Endothelial cell (in vitro differentiated cells): Measurements from ENCODE around the gene TARDBP. TPM values are rescaled to one million over a fixed set of nuclear protein-coding genes. Genes with fewer than 3 reads are reported as not detected.

Experiments
- DNase-seq: peaks from one replicate; pipeline ENCODE4 v3.0.0; 2021; ENCODE audit warnings: low spot score
- H3K27ac Mint-ChIP-seq: one replicate; pipeline ENCODE4 v1.8.0; 2021; ENCODE audit warnings: mixed read lengths, inconsistent platforms; ENCODE audit not compliant: unreplicated experiment
- H3K27me3 Mint-ChIP-seq: one replicate; pipeline ENCODE4 v1.8.0; 2021; ENCODE audit warnings: mild to moderate bottlenecking, moderate library complexity, mixed read lengths, inconsistent platforms; ENCODE audit not compliant: unreplicated experiment
- H3K36me3 Mint-ChIP-seq: one replicate; pipeline ENCODE4 v1.8.0; 2021; ENCODE audit warnings: mild to moderate bottlenecking, low read depth, mixed read lengths, inconsistent platforms; ENCODE audit not compliant: unreplicated experiment
- H3K4me1 Mint-ChIP-seq: one replicate; pipeline ENCODE4 v1.8.0; 2021; ENCODE audit warnings: mild to moderate bottlenecking, mixed read lengths, inconsistent platforms; ENCODE audit not compliant: unreplicated experiment
- H3K4me3 Mint-ChIP-seq: one replicate; pipeline ENCODE4 v1.8.0; 2021; ENCODE audit warnings: mild to moderate bottlenecking, mixed read lengths, inconsistent platforms; ENCODE audit not compliant: unreplicated experiment
- H3K9me3 Mint-ChIP-seq: one replicate; pipeline ENCODE4 v1.8.0; 2021; ENCODE audit warnings: mixed read lengths, inconsistent platforms; ENCODE audit not compliant: unreplicated experiment
- total RNA-seq: library from RNA; stranded (reverse); fragmentation: NEBNext Ultra II Directional; extraction: Animal tissue kit (Norgen Biotek cat#: 25700); gene quantifications from one replicate; pipeline ENCODE4 v1.2.1, GENCODE V29; 2021; ENCODE audit not compliant: unreplicated experiment
- TF ChIP-seq, protein P1 (sequence below): fragments of 200-600 bp; sonication (generic); IDR thresholded peaks from one replicate; pipeline ENCODE4 v1.5.0; 2021; ENCODE audit warnings: antibody characterized with exemption; ENCODE audit not compliant: unreplicated experiment

TARDBP gene
- total RNA-seq, 1 donor from 2014 or later: 161 TPM

DNA sequence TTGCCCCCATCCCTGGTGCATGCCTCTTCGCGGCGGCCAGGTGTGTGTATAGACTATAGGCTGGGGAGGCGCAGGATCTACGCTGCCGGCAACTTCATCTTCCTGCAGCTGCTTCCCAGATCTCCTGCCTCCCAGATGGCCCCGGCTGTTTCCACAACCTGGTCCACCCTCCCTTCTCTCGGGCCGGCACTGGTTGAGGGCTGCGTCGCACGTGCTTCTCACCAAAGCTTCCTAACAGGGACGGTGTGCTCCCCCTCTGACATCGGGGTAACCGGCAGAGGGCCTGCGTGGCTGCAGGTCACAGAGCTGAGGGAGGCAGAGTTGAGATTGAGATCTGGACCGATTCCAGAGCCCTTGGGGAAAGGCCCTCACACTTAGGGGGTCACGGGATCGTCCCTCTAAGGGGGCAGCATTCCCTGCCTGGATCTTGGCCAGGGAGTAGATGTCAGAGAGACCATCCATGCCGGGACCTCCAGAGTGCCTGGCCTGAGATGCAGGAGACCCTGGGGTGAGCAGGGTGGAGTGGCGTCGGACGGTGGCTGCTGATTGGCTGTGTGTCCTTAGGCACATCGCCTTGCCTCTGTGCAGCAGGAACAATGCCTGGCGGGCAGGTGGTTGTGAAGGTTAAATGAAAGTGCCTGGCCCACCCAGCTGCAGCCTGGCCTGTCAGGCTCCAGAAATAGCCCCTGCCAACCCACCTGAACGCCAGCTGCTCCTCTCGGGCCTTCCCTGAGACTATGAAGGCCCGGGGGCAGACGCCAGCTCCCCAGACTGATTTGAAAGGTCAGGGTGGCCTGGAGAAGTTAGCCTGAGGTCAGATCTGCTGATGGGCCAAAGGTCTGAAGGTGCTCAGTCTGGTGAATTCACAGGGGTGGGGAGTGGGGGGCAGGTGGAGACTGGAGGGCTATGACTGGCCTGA lies 40.6 kb downstream of the TARDBP start:
- peaks cover 3% of the 10 kb centered on the region for H3K36me3 Mint-ChIP-seq
- H3K27me3 Mint-ChIP-seq: peaks cover 2% of the 10 kb centered on the region
- H3K4me1 Mint-ChIP-seq: no peaks in the 10 kb centered on the region
- TF ChIP-seq, protein P1, sequence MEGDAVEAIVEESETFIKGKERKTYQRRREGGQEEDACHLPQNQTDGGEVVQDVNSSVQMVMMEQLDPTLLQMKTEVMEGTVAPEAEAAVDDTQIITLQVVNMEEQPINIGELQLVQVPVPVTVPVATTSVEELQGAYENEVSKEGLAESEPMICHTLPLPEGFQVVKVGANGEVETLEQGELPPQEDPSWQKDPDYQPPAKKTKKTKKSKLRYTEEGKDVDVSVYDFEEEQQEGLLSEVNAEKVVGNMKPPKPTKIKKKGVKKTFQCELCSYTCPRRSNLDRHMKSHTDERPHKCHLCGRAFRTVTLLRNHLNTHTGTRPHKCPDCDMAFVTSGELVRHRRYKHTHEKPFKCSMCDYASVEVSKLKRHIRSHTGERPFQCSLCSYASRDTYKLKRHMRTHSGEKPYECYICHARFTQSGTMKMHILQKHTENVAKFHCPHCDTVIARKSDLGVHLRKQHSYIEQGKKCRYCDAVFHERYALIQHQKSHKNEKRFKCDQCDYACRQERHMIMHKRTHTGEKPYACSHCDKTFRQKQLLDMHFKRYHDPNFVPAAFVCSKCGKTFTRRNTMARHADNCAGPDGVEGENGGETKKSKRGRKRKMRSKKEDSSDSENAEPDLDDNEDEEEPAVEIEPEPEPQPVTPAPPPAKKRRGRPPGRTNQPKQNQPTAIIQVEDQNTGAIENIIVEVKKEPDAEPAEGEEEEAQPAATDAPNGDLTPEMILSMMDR: no peak
- no peak overlapping the region for H3K27ac Mint-ChIP-seq
- no peak for DNase-seq
- no peak overlapping the region for H3K4me3 Mint-ChIP-seq
- H3K9me3 Mint-ChIP-seq: no peaks in the 10 kb centered on the region

DNA sequence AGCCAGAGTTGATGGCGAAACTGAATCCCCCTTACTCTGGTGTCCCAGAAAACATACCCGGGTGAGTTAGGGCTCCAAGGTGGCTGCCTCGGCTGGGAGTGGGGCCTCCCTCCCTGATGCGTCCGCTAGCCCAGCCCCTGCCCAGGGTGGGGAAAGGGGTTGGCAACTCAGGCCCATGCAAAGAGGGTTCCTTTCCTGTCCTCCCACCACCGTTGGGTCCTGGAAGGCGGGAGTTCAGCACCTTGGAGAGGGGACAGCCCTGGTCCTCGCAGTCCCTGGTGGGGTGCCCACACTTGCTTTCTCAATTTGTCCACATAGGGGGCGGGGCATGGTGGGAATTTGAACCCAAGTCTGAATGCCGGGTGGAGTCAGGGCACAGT lies 41.3 kb downstream of the TARDBP start:
- H3K9me3 Mint-ChIP-seq: no peaks in the 10 kb centered on the region
- no peaks in the 10 kb centered on the region for H3K4me1 Mint-ChIP-seq
- DNase-seq: peak; percentile 52
- peaks cover 3% of the 10 kb centered on the region for H3K36me3 Mint-ChIP-seq
- H3K27ac Mint-ChIP-seq: no peak overlapping the region
- no peak overlapping the region for H3K4me3 Mint-ChIP-seq
- TF ChIP-seq, protein P1: no peak
- peaks cover 2% of the 10 kb centered on the region for H3K27me3 Mint-ChIP-seq

DNA sequence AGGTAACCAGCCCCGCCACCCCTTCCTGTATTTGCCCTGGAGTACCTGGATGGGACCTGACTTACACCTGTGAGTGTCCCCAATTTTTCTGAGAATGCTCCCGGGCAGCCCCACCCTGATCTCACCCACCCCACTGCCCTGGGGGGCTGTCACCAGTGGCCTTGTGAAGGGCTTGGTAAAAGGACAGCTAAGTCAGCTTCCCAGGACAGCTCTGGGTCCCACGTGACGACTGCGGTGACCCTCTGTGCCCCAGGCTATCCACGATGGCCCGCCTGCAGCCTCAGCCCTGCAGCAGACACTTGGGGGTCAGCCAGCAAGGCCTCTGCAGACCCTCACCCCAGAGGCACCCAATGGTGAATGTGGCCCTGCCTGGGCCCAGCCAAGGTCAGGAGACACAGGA lies 41.7 kb downstream of the TARDBP start:
- peaks cover 4% of the 10 kb centered on the region for H3K4me1 Mint-ChIP-seq
- no peak for DNase-seq
- no peak overlapping the region for H3K27ac Mint-ChIP-seq
- TF ChIP-seq, protein P1: no peak
- peaks cover 3% of the 10 kb centered on the region for H3K36me3 Mint-ChIP-seq
- H3K4me3 Mint-ChIP-seq: no peak overlapping the region
- H3K27me3 Mint-ChIP-seq: peaks cover 2% of the 10 kb centered on the region
- no peaks in the 10 kb centered on the region for H3K9me3 Mint-ChIP-seq

DNA sequence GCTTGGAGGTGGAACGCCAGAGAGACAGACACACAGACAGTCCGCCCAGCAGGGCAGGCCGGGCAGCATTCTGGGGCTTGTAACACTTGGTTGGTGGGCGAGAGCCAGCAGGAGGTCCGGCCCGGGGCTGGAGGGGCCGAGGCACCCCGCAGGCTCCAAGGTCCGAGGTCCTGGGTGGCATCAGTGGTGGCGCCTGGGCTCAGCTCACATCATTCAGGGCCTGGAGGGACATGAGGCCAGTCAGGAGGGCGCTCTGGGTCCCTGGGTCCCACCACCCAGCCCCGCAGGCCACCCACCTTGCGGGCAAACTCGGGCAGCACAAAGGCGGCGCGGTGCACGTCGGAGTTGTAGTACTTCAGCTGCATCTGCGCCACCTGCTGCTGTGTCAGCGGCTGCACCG lies 42.2 kb downstream of the TARDBP start:
- Mint-ChIP-seq H3K27ac (no peak overlapping the region), H3K36me3 (peaks cover 3% of the 10 kb centered on the region), H3K9me3 (no peaks in the 10 kb centered on the region), H3K4me1 (peaks cover 5% of the 10 kb centered on the region), H3K27me3 (peaks cover 2% of the 10 kb centered on the region), H3K4me3 (no peak overlapping the region)
- TF ChIP-seq, protein P1: no peak
- DNase-seq: no peak

DNA sequence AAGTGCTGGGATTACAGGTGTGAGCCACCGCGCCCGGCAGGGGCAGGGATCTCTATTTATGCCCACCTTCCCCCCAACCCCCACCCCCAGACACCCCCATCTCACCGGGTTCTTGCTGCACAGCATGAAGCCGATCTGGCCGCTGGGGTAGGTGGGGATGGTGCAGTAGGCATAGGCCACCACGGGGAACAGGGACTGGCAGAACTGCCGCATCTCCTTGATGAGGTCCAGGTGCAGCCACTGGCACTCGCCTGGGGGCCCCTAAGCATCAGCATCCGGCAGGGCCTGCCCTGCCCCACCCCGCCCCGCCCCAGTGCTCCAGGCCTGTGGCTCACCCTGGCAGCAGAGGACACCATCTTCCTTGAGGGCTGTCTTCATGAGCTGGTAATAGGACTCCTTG lies 43.2 kb downstream of the TARDBP start:
- Mint-ChIP-seq H3K9me3 (no peaks in the 10 kb centered on the region), H3K27me3 (peaks cover 5% of the 10 kb centered on the region), H3K27ac (no peak overlapping the region), H3K36me3 (peaks cover 3% of the 10 kb centered on the region), H3K4me3 (no peak overlapping the region), H3K4me1 (peaks cover 10% of the 10 kb centered on the region)
- TF ChIP-seq, protein P1: no peak
- DNase-seq: no peak
